ENCODE measurements around the gene FCRL4. TPM values are rescaled to one million over a fixed set of nuclear protein-coding genes. Genes with fewer than 3 reads are reported as not detected.

The FCRL4 gene
- total and polyA plus RNA-seq, 2 of the 13 experiments (the other 11 are each of a cell fraction or from before 2014, with no cell fraction given) = not detected

DNA sequence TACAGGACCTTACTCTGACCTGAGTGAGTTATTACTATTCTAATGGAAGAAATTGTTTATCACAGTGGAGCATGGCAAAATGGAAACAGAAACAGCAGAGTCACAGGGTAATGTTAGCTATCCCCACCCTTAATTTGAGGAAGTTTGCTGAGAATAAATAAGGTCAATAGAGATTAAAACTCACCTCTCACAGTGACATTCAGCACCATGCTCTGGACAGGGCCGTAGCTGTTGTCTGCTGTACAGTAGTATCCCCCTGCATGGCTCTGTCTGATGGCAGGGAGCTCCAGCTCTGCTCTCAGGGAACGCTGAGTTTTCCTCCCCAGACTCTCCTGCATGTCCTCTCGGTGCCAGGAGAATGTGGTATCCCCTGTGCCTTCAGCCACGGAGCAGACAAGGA lies 11.9 kb downstream of the FCRL4 start:
- WGBS (ENCODE audit: low lambda C conversion rate) = no CpG with 5 or more reads among the region's 4 CpGs
- FAIRE-seq (no peak), DNase-seq (ENCODE audit: low spot score) (no peak), ATAC-seq (no peak)
- H4K20me1 ChIP-seq (ENCODE audit: insufficient read depth, low read length) = no peaks in the 10 kb centered on the region
- peaks cover 0 to 2% of the 10 kb centered on the region in 2 experiments; a peak in 1 of 5 replicates for H3K27me3 ChIP-seq (ENCODE audit: control insufficient read depth in 1 of 2, insufficient read depth in 2 of 2, low read length in 2 of 2)
- no peak overlapping the region for H3K4me2 ChIP-seq (ENCODE audit: low read depth, low read length)
- ChIA-PET POLR2A (no interaction called here), CTCF (ENCODE audit: low intra/inter-chr PET ratio, low total read pairs) (no interaction called here)
- TF ChIP-seq, protein P1, sequence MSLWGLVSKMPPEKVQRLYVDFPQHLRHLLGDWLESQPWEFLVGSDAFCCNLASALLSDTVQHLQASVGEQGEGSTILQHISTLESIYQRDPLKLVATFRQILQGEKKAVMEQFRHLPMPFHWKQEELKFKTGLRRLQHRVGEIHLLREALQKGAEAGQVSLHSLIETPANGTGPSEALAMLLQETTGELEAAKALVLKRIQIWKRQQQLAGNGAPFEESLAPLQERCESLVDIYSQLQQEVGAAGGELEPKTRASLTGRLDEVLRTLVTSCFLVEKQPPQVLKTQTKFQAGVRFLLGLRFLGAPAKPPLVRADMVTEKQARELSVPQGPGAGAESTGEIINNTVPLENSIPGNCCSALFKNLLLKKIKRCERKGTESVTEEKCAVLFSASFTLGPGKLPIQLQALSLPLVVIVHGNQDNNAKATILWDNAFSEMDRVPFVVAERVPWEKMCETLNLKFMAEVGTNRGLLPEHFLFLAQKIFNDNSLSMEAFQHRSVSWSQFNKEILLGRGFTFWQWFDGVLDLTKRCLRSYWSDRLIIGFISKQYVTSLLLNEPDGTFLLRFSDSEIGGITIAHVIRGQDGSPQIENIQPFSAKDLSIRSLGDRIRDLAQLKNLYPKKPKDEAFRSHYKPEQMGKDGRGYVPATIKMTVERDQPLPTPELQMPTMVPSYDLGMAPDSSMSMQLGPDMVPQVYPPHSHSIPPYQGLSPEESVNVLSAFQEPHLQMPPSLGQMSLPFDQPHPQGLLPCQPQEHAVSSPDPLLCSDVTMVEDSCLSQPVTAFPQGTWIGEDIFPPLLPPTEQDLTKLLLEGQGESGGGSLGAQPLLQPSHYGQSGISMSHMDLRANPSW (CRISPR knock-in tag; IDR thresholded peaks at IDR 0.05; ENCODE audit: borderline replicate concordance) = no peak
- peak in 1 of 2 experiments; percentile 67; a peak in 3 of 4 replicates for TF ChIP-seq REST (IDR thresholded peaks at IDR 0.05; ENCODE audit: borderline replicate concordance in 1 of 2, low read depth in 1 of 2, low read length in 2 of 2)
- H3K36me3 ChIP-seq (replicated peaks in 1 of 2; ENCODE audit: control insufficient read depth in 1 of 2, insufficient read depth in 2 of 2, low read length in 2 of 2) = no peaks in the 10 kb centered on the region
- no peak overlapping the region for H2AFZ ChIP-seq (ENCODE audit: low read length)
- in situ Hi-C loops (cut with HindIII; ENCODE audit: extremely low pct_ligation_motif_present, low pct_unique_long_range_greater_than_20kb) = no loop called here
- H3K27ac ChIP-seq (ENCODE audit: extremely low read length, insufficient read depth, low read length) = no peak overlapping the region
- intact Hi-C loops (cut with micrococcal nuclease; ENCODE audit: unreplicated experiment) = no loop called here
- no peaks in the 10 kb centered on the region for H3K4me1 ChIP-seq (ENCODE audit: insufficient read depth, low read length)
- H3K9ac ChIP-seq (ENCODE audit: insufficient read depth, low read depth, low read length) = no peak overlapping the region
- H3K79me2 ChIP-seq (ENCODE audit: insufficient read depth, low read length) = no peaks in the 10 kb centered on the region
- no TSS peak for BruUV-seq (replicated peaks)
- H3K9me3 ChIP-seq (ENCODE audit: low read length) = no peaks in the 10 kb centered on the region
- no peak overlapping the region for H3K4me3 ChIP-seq (replicated peaks in 1 of 3; ENCODE audit: insufficient read depth in 1 of 3, low read depth in 2 of 3, low read length in 3 of 3)
